GM21529 (cell line): ENCODE data around the gene ANKS1B.
"Not testable (repeated sequence)": the region's sequence is repeated elsewhere in the genome, so short reads cannot be mapped to it uniquely, and the experiment has no call there.

ENCODE experiments used
- ATAC-seq: cut with Tn5 transposase; IDR thresholded peaks from one replicate; pipeline ENCODE4 v1.9.1; 2021; ENCODE audit not compliant: unreplicated experiment

Gene ANKS1B

DNA sequence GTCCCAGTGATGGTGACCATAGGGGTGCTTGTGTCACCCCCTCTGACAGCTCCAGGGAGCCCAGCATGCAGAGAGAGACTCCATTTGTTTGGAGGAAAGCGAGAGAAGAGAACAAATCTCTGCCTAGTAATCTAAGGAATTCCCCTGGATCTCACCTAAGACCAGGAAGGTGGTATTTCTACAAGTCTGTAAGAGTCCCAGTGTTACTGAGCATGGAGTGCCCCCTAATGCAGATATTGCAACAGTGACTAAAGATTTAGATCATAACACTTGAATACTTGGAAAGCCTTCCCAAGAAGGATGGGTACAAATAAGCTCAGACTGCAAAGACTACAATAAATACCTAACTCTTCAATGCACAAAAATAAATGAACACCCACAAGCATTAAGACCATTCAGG is 697.6 kb downstream of the ANKS1B start:
- no peak for ATAC-seq

DNA sequence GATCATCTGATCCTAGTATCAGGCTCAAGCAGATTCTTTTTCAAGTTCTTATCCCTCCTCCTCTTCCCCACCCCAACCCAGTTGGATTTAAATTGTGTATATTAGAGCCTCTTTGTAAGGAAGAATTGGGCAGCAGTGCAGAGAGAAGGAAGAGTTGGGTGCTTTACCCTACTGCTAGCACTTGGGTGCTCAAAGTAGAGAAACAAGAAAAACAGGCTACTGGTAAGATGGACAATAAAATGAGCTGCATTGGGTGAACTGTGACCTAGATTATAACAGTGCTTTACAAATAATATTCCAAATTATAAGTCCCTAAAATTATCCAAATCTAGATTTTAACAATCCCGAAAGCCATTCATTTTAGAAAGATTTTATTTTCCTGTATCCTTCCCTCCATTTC is 700.6 kb downstream of the ANKS1B start:
- no peak for ATAC-seq

DNA sequence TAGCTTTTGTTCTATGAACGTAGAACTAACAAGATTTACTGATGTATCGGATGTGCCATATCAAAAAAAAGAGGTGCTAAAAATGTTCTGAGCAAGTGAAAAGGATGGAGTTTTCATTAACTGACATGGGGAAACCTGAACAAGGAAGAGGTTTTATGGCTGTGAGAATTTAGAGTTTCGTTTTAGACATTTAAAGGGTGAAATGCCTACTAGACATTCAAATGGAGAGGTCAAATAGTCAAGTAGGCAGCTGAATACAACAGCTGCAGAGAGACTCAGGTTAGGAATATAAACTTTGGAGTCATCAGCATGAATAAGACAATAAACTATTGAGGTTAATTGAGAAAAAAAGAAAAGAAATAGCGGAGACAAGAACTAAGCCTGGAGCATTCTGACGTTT is 702.1 kb downstream of the ANKS1B start:
- ATAC-seq = no peak

DNA sequence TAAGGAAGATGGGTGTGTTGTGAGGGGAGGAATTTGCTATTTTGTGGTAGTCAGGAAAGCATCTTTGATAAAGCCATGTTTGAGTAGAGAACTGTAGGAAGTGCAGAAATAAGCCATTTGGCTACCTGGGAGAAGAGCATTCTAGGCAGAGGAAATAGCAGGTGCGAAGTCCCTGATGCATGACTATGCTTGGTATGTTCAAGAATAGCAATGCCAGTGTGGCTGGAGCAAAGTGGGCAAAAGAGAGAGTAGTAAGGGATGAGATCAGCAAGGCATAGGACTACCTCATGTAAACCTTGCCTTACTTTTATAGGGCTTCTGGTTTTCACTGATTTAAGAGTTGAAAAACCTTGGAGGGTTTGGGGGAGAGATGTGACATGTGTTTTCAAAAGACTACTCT is 702.6 kb downstream of the ANKS1B start:
- ATAC-seq = no peak

DNA sequence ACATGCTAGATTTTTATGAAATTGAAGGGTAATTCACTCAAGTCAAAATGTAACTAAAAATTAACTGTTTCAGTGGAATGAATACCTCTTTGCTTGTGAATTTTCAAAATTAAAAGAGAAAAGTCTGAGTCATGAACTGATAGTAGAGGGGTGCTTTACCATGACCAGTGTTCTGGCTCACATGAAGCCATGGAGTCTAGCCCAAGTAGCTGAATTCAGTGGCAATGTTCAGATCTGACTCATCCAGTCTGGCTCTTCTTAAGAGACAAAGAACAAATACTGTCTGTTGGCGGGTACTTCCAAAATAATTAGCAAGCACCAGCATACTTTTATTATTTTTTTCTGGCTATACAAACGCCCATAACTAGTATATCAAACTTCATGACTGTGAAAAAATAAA is 703.5 kb downstream of the ANKS1B start:
- no peak for ATAC-seq

DNA sequence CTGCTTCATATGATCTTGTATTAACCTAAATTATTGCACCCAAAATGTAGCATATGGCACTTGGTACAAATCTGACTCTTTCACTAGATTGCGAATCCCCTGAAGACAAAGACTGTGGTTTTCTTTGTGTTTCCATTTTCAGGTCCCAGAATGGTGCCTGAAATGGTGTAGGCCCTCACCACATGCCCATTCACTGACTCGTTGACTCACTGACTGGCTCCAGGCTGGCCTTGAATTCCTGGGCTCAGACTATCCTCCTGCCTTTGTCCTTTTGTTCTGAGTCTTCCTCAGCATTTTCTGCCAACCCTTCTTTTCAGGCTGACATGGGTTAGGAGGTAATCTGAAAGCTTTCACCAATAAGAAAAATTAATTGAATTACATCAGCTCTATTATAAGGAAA is 705.8 kb downstream of the ANKS1B start:
- ATAC-seq = no peak

DNA sequence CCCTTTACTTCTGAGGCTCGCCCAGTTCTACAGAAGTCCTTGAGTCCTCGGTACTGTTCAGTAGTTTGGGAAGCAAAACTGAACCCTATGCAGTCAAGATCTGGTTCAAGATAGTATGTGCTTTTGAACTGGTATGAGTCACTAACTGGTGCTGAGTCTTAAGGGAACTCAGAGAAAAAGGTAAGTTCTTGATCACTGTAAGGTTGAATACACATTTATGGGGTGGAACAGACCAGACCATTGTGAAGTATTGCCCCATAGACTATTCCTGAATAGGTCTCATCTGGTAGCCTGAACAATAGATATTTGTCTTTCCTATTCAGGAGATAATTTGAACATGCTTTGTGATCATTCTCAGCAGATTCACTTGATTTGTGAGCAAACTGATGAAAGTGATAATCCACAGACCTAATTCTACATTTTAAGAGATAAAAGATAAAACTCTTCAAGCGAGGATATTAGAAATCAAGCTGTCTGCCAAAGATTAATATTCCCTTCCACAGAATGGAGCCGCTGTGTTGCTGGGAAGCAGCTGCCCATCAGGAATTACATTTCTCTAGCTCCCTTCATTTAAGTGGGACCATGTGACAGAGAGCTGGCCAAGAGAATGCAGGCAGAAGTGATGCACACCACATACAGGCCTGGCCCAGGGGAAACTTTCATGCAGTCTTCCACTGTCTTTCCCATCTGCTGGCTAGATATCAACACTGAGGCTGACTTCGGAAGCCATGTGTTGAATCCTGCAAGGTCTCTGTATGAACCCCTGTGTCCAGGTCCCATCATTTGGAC is 707.0 kb downstream of the ANKS1B start:
- ATAC-seq = no peak

DNA sequence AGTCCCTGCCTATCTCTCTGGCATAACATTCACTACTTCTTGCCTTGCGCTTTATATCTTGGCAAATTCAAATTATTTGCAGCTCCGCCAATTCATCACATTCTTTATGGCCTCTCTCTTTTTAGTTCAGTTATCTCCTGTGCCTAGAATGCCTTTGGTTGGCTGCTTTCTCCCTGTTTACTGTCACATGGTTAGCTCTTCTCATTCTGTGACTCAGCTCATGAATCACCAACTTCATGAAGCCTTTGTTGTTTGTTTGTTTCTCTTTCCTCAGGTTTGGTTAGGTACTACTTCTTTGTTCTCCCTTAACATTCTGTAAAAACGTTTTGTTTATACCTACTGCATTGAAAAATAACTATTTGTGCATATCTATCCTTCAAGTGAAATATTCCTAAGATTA is 713.7 kb downstream of the ANKS1B start:
- ATAC-seq = no peak

DNA sequence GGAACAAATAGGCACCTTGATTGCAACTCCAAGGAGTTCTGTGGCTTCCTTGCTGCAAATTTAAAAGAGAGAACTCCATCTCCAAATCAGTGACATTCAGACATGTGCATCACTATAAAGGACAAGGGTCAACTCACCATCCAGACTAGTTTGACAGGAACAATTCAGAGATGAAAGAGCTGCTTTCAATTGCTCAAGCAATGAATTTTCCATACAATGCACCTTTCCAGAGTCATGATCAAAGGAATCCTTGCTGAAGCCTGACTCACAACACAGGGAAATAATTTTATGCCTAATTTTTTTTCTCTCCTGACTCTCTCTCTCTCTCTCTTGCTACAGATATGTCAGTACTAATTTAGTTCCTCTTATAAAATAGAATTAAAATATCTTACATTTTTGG is 717.7 kb downstream of the ANKS1B start:
- ATAC-seq = no peak

DNA sequence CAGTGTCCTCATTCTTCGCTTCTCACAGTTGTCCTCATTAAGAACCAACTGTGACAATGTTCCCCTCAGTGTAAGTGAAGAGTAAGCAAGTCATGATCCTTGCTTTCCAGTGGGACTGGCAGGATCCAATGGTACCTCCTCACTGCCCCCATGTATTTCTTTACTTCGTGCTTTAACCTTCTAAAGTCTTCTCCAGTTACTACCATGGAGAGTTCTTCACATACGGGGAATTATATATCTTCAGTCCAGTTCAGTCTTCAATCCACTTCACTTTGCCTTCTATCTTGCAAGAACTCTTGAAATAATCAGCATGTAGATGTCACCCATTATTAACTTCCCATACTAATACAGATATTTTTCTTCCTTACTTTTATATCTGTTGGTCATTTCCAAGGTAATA is 719.1 kb downstream of the ANKS1B start:
- no peak for ATAC-seq

DNA sequence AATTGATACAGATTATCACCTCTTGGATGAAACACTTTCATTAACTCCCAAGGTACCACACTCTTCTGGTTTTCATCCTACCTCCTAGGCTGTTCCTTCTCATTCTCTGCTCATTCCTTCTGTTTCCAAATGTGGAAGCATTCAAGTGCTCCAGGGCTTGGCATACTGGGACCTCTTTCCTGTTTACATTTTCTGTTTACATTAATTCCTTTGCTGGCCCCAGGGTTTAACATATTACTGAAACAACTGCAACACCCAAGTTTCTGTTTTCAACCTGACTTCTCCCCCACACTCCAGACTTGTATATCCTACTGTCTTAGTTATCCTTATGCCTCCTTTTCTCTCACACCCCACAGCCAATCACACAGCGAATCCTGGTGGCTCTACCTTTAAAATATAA is 723.5 kb downstream of the ANKS1B start:
- no peak for ATAC-seq

DNA sequence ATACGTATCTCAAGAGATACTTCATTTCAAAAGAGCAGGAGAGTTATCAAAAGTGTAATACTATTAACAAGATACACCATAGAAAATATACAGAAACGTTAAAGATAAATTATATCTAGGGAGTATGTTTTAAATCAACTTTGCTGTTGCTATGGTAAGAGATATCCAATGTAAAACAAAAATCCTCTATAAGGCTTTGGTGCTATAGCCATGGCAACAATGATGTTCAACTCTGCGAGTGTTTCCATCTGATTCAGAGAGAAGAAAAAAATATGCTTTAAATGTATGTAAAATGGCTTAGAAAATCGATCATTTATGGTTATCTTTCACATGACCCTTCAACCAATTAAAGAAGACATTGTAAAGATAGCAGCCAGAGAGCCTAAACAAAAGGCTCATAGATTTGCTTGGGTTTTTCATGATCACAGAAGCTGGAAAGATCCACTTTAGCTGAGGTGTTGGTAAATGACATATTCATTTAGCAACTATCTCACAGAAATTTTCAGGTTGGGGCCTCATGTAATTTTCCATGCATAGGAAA is 724.2 kb downstream of the ANKS1B start:
- no peak for ATAC-seq

DNA sequence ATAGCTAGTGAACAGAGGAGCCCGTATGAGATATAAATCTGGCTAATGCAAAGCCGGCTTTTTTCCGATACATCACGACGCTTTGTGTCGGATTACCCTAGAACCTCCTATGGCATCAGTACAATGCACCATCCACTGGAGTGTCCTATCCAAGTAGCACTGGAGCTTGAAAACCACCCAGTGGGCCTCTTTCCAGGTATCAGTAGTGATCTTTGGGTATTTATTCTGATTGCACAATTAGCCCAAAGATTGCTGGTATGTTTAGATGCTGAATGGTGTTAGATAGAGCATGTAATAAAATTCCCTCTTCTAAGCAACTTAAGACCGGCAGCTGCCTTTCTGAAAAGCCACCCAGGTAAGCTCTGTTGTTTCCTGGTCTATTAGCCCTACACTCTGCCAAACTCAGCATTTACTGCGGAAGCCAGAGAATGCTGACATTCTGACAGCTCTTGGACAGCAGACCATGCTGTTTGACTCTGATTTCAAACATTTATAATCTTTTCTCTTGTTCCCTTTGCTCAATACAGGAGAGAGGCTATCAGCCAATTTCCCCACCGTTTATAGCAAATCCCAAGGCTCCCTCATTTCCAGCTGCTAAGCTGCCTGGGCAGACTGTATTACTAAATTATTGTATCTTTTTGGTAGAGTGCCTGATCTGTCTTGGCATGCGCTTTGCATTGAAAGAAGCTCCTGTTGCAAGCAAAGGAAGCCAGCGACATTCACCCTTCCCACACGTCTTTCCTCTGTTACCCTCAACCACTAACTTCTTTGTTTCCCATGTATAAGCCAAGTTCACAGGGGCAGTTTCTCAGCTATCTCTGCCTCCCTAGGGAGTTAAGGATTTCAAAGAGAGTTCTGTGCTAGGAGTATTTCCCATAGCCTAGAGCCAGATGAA is 725.4 kb downstream of the ANKS1B start:
- no peak for ATAC-seq

DNA sequence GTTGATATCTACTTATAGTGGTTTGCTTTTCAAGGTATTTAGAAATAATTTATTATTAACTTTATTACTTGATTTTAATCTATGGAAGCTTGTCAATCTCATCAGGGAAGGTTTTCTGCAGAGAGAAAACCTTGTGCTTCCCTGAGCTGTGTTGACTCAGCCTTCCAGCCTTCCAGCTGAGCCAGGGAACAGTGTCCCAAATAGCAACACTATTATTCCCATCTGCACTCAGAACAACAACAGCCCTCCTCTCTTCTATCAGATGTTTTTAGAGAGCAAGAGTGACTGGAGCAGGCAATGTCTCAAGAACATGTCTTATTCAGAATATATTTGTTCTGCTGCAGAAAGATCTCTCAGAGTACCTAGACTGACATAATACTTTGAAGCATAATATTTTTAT is 727.1 kb downstream of the ANKS1B start:
- ATAC-seq = no peak

DNA sequence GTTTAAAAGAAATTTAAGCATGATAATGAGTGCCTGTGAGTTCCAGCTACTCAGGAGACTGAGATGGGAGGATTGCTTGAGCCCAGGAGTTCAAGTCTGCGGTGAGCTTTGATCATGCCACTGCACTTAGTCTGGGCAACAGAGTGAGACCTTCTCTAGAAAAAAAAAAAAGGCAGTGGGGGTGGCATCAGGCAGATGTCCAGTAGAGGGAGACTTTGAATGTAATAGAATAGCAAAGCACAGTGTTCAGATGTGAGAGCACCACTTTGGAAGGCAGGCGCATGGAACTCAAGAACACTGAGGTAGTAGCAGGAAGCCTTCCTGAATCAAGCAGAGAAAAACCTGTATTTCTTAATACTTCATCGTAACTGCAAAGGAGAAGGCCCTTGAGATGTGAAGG is 731.7 kb downstream of the ANKS1B start:
- ATAC-seq = no peak

DNA sequence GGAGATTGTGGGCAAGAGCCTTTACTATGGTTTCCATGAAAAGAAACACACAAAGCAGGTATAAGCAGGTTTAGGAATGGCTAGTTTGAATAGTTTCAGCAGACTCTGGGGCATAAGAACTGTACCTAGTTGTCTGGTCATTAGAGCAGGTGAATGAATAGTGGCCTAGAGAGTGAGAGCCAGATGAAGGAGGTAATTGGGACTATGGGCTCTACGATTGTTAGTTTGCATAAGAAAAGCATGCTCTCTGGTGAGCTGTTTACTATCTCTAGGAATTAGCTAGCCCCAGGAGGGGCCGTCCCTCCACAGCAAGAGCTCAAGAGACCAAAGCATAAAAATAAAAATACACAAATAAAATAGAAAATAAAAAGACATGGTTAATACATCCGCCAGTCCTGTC is 734.6 kb downstream of the ANKS1B start:
- no peak for ATAC-seq

DNA sequence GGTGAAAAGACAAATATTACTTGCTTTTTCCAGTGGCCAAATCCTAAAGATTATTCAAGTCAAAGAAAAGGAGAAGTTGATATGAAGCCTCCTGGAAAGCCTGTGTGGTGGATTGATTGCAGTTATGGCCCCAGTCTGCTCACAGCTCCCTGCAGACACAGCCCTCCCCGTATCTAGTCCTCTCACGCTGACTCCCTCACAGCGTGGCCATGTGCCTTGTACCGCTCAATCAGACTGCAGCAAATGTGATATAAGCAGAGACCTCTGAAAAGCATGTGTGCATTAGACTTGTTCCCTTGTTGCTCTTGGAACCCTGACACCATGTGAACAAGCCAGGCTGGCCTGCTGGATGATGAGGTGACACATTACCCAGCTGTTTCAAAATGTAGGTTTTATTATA is 735.2 kb downstream of the ANKS1B start:
- no peak for ATAC-seq

DNA sequence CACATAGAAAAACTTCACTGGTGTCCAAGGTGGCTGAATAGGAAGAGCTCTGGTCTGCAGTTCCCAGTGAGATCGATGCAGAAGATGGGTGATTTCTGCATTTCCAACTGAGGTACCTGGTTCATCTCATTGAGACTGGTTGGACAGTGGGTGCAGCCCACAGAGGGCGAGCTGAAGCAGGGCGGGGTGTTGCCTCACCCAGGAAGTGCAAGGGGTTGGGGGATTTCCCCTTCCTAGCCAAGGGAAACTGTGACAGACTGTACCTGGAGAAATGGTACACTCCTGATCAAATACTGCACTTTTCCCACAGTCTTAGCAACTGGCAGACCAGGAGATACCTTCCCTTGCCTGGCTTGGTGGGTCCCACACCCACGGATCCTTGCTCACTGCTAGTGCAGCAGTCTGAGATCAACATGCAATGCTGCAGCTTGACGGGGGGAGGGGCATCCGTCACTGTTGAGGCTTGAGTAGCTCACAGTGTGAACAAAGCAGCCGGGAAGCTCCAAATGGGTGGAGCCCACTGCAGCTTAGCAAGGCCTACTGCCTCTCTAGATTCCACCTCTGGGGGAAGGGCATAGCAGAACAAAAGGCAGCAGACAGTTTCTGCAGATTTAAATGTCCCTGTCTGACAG is 746.7 kb downstream of the ANKS1B start:
- not testable (repeated sequence) for ATAC-seq

DNA sequence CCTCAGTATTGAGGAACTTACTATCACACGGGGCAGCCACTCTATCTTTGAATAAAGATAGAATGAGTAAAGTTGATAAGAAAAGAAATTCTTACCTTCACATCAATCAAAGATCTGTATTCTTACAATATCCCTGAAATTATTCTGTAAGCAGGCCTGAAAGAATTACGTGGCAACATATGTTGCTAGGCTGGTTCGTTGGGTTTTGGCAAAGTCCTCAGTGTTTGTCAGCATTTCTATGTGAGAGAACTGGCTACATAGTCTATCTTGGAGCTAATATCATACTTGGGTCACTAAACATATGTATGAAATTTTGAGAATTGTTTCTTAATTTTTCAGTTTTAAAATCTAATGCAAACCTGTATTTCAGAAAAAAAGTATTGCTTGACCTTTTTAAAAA is 749.4 kb downstream of the ANKS1B start:
- no peak for ATAC-seq

DNA sequence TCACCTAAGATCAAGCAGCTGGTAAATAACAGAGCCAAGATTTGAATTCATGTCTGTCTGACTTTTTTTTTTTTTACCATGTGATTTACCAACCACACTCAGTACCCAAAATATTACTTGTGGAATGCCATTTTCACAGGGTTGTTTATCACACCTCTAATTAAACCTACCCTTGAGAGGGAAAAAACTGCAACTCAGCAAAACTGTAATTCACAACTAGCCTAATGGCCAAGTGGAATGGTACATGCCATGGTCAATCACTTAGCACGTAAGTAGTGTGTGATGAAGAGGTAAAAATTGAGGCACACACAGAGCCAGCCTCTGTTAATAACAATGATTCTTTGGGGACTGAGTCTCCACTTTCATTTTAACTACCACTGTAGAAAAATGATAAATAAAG is 750.0 kb downstream of the ANKS1B start:
- no peak for ATAC-seq

DNA sequence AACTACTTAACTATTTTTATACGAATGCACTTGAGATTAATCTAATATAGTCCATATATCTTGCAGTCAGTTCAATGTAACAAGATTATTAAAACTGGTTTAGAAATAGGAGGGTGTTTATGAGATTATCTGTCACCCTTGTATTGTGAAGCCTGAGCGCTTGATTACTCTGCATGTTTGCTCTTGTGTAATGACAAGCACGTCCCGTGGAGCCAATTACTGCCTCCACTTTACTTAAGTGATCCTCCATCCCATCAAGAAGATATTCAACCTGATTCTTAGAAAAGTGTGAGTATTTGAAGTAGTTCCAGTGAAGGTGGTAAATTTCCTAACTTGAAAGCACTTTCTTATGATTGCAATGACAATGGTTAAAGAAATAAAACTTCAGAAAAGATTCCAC is 752.4 kb downstream of the ANKS1B start:
- no peak for ATAC-seq

DNA sequence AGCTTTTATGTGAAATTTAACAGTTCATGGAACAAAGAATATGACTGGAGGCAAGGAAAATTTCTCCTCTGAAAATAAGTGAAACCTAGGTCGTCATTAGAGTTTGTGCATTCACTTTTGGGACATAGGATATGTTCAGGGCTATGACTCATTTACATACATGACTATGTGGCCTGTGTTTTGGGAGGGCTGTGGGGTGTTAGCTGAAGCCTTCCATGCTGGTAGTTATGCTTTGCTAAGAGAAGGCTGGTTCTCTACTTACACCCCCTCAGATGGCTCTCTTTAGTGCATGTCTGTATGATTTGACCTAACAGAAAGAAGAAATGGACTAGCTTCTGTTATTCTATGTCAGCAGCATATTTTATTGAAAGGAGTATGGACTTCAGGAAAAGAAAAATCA is 753.7 kb downstream of the ANKS1B start:
- no peak for ATAC-seq
